DOHH2 (cell line): ENCODE data around the gene BMERB1.

Experiments
- H3F3A ChIP-seq: fragments of 200-600 bp; sonication (generic), shearing (Covaris generic); 2 replicates; pipeline ENCODE4 v1.6.0; 2016; ENCODE audit warnings: antibody characterized with exemption, mild to moderate bottlenecking; ENCODE audit not compliant: control insufficient read depth, insufficient read depth
- H3K27ac ChIP-seq: fragments of 200-600 bp; sonication (generic); 2 replicates; pipeline ENCODE4 v1.5.1; 2014; ENCODE audit warnings: low read depth, mild to moderate bottlenecking, low read length, moderate library complexity
- H3K27me3 ChIP-seq: fragments of 200-600 bp; sonication (generic); 2 replicates; pipeline ENCODE4 v1.6.1; 2014; ENCODE audit warnings: mild to moderate bottlenecking, low read length, mixed read lengths; ENCODE audit not compliant: control insufficient read depth
- H3K36me3 ChIP-seq: fragments of 200-600 bp; sonication (generic); 2 replicates; pipeline ENCODE4 v1.6.1; 2014; ENCODE audit warnings: mild to moderate bottlenecking, low read length, moderate library complexity, mixed read lengths; ENCODE audit not compliant: control insufficient read depth
- H3K4me1 ChIP-seq: fragments of 200-600 bp; sonication (generic); 2 replicates; pipeline ENCODE4 v1.6.1; 2014; ENCODE audit warnings: mild to moderate bottlenecking, low read length, mixed read lengths; ENCODE audit not compliant: control insufficient read depth
- H3K4me2 ChIP-seq: fragments of 200-600 bp; sonication (generic); 2 replicates; pipeline ENCODE4 v1.6.0; 2014; ENCODE audit warnings: mild to moderate bottlenecking, low read length, moderate library complexity
- H3K4me3 ChIP-seq: fragments of 200-600 bp; sonication (generic); 2 replicates; pipeline ENCODE4 v1.5.1; 2014; ENCODE audit warnings: mild to moderate bottlenecking, low read length, mixed read lengths
- H3K79me2 ChIP-seq: fragments of 200-600 bp; sonication (generic); 2 replicates; pipeline ENCODE4 v1.6.1; 2014; ENCODE audit warnings: mild to moderate bottlenecking, low read length, mixed read lengths; ENCODE audit not compliant: control insufficient read depth
- H3K9me2 ChIP-seq: fragments of 200-600 bp; sonication (generic); replicated peaks from 2 replicates; pipeline ENCODE4 v1.6.1; 2014; ENCODE audit warnings: mild to moderate bottlenecking, low read length, mixed read lengths; ENCODE audit not compliant: control insufficient read depth
- H3K9me3 ChIP-seq: fragments of 200-600 bp; sonication (generic); 2 replicates; pipeline ENCODE4 v1.6.1; 2014; ENCODE audit warnings: antibody characterized with exemption, low read length, mixed read lengths; ENCODE audit not compliant: control insufficient read depth, insufficient read depth
- H4K20me1 ChIP-seq: fragments of 200-600 bp; sonication (generic); 2 replicates; pipeline ENCODE4 v1.6.0; 2014; ENCODE audit warnings: low read depth, mild to moderate bottlenecking, antibody characterized with exemption, low read length, moderate library complexity; ENCODE audit not compliant: control insufficient read depth, insufficient read depth
- EZH2phosphoT487 ChIP-seq: fragments of 200-600 bp; sonication (generic); IDR thresholded peaks from 2 replicates; pipeline ENCODE4 v1.6.1; 2017; ENCODE audit warnings: borderline replicate concordance, mild to moderate bottlenecking, antibody characterized with exemption, low read length, moderate library complexity, mixed read lengths
- TF ChIP-seq, protein P1 (sequence below): fragments of 200-600 bp; sonication (generic); IDR thresholded peaks from one replicate; pipeline ENCODE4 v1.5.1; 2014; ENCODE audit warnings: antibody characterized with exemption, mild to moderate bottlenecking, low read depth, low read length; ENCODE audit not compliant: poor library complexity, severe bottlenecking

Gene BMERB1

DNA sequence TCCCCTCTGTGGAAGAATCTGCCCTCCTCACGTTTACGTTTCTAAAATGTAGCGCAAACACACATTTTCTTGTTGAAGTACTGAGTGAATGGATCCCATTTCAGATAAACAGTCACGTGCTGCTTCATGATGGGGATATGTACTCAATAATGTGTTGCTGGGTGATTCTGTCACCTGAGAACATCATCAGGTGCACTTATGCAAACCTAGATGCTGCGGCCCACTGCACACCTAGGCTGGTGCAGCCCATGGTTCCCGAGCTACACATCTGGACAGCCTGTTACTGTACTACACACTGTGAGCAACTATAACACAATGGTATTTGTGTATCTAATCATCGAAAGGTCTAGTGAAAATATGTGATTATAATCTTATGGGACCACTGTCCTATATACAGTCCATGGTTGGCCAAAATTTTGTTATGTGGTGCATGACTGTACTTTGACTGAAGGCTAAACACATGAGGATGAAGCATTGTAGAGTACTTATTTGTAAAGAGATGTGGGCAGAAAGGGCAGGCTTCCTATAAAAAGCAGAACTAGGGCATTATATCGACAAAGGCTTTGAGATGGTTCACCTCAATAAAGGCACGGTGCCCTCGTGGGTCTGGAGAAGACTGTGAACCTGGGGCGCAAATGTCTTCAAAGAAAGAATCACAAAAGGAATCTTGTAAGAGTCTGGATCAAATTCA is 182.2 kb downstream of the BMERB1 start:
- Histone ChIP-seq H3K4me1 (no peaks in the 10 kb centered on the region), H3K27ac (no peak overlapping the region), H3F3A (peaks cover 2% of the 10 kb centered on the region; the same call in 1 of the 2 replicates), H3K79me2 (no peaks in the 10 kb centered on the region), H3K4me2 (no peak overlapping the region), H4K20me1 (no peaks in the 10 kb centered on the region), H3K9me3 (no peaks in the 10 kb centered on the region), H3K27me3 (no peaks in the 10 kb centered on the region), H3K4me3 (no peak overlapping the region), H3K36me3 (peaks cover 88% of the 10 kb centered on the region), H3K9me2 (no peaks in the 10 kb centered on the region)
- no peak for TF ChIP-seq EZH2phosphoT487
- TF ChIP-seq, protein P1, sequence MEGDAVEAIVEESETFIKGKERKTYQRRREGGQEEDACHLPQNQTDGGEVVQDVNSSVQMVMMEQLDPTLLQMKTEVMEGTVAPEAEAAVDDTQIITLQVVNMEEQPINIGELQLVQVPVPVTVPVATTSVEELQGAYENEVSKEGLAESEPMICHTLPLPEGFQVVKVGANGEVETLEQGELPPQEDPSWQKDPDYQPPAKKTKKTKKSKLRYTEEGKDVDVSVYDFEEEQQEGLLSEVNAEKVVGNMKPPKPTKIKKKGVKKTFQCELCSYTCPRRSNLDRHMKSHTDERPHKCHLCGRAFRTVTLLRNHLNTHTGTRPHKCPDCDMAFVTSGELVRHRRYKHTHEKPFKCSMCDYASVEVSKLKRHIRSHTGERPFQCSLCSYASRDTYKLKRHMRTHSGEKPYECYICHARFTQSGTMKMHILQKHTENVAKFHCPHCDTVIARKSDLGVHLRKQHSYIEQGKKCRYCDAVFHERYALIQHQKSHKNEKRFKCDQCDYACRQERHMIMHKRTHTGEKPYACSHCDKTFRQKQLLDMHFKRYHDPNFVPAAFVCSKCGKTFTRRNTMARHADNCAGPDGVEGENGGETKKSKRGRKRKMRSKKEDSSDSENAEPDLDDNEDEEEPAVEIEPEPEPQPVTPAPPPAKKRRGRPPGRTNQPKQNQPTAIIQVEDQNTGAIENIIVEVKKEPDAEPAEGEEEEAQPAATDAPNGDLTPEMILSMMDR, result no peak

DNA sequence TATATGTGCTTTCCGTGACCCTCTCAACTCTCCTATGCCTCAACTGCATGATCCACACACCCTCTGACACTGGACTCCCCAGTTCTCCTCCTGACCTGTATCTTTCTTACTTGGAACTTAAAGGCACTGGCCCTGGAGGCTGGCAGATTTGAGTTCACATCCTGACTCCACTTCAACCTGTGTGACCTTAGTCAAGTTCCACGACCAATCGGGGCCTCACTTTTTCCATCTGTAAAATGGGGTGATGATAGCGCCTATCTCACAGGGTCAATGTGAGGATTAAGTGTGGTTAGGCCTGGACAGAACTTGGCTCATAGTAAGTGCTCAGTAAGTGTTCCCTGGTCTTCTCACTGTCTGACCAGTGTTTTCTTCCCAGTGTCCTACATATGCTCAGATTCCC is 183.5 kb downstream of the BMERB1 start:
- Histone ChIP-seq H3K27ac (no peak overlapping the region), H3K9me2 (no peaks in the 10 kb centered on the region), H3K27me3 (no peaks in the 10 kb centered on the region), H3K9me3 (no peaks in the 10 kb centered on the region), H3K79me2 (no peaks in the 10 kb centered on the region), H3K36me3 (peaks cover 88% of the 10 kb centered on the region), H3F3A (peaks cover 2% of the 10 kb centered on the region; the same call in 1 of the 2 replicates), H4K20me1 (no peaks in the 10 kb centered on the region), H3K4me3 (no peak overlapping the region), H3K4me1 (no peaks in the 10 kb centered on the region), H3K4me2 (no peak overlapping the region)
- TF ChIP-seq, protein P1, result no peak
- no peak for TF ChIP-seq EZH2phosphoT487

DNA sequence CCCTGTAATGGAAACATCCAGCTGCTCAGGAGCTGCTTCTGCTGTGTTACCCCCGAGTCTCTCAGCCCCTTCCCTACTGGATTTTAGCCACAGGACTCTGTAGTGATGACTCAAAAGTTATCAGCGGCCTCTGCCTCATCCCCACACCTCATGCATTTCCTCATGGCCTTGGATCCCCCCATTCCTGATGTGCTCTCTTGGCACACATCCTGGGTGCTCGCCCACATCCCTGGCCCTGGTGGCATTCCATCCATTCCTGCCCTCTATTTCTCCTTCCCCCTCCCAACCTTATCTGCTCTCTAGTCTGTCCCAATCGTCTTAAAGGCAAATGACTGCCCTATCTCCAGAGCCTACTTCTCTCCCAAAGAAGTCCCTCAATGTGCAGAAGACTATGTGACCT is 184.0 kb downstream of the BMERB1 start:
- H3K9me2 ChIP-seq, result no peaks in the 10 kb centered on the region
- H3K36me3 ChIP-seq, result peaks cover 86% of the 10 kb centered on the region
- H3K4me1 ChIP-seq, result no peaks in the 10 kb centered on the region
- H3K9me3 ChIP-seq, result no peaks in the 10 kb centered on the region
- no peaks in the 10 kb centered on the region for H3K27me3 ChIP-seq
- peaks cover 2% of the 10 kb centered on the region; the same call in 1 of the 2 replicates for H3F3A ChIP-seq
- H3K27ac ChIP-seq, result no peak overlapping the region
- H3K79me2 ChIP-seq, result no peaks in the 10 kb centered on the region
- no peaks in the 10 kb centered on the region for H4K20me1 ChIP-seq
- no peak overlapping the region for H3K4me3 ChIP-seq
- TF ChIP-seq EZH2phosphoT487, result no peak
- TF ChIP-seq, protein P1, result no peak
- no peak overlapping the region for H3K4me2 ChIP-seq
